HG02884 (cell line): ENCODE data around the gene CEP164.
"Not testable (repeated sequence)": the region's sequence is repeated elsewhere in the genome, so short reads cannot be mapped to it uniquely, and the experiment has no call there.

Experiments used
- ATAC-seq: cut with Tn5 transposase; IDR thresholded peaks from one replicate; pipeline ENCODE4 v1.9.1; 2021; ENCODE audit warnings: mild to moderate bottlenecking, moderate library complexity; ENCODE audit not compliant: unreplicated experiment

CEP164 gene

DNA sequence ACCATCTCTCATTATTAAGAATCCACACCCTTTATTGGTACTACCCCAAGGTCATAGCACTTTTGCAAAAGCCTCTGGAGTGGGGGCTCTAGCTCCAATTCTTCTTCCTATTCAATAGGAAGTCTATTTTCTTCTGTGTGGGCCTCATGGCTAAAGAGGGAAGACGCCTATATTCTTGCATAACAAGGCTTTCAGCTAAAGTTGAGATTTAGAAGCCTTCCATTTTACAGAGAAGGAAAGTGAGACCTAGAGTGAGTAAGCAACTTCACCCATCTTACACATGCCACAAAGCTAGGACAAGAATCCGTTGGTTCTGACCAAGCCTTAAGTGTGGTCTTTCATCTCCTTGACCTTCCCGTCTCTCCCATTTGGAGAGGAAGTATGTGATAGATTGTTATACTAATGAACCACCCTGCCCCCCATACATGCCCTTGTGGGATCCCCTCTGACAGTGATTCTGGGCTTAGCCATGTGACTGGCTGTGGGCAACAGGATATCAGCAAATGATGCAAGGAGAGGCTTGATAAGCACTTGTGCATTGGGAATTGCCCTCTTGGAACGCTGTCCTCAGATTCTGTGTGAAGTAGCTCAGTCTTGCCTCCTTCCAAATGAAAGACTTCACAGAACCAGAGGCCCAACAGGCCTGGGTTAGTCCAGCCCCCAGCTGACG lies 23.9 kb upstream of the CEP164 start:
- ATAC-seq = no peak

DNA sequence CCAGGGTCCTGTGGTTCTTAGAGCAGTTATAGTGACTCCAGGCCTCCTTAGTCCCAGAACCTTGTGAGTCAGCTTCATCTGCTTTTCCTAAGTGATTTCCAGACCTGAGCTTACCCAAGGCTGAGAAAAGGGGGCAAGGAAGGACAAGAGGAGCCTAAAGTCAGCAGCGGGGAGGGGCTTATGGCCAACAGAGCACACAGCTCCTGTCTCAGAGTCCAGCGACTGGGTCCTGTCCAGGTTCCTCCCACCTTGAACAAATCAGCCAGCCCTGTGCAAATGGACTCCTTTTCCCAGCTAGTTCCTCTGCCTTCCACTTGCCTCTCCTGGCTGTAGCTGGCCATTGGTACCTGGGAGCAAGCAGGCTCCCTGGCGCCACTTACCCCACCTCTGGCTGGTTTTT lies 22.5 kb upstream of the CEP164 start:
- no peak for ATAC-seq

- no peak for ATAC-seq
Observed at GRCh38 chr11:117309310-117309709, 18.3 kb upstream of the CEP164 start.

DNA sequence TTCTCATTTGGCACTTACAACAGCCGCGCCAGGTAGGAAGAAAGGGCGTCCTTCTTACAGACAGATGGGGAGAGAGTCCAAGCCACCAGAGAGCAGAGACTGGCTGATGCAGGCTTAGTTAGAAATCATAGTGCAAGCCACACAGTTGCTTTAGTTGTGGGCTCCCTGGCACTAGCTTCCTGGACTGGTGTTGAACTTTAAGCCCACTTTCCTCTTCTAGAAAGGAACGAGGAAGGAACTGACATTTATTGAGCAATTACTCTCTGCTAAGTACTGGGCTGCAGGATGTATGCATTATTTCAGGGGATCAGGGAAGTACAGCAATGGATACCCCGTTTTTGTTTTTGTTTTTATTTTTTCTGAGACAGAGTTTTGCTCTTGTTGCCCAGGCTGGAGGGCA lies 14.6 kb upstream of the CEP164 start:
- ATAC-seq = no peak

- no peak for ATAC-seq
Observed at GRCh38 chr11:117313828-117314768, 13.6 kb upstream of the CEP164 start.

GRCh38 chr11:117314840-117315239 lies 12.8 kb upstream of the CEP164 start:
- no peak for ATAC-seq

GRCh38 chr11:117315285-117316196 lies 12.1 kb upstream of the CEP164 start:
- no peak for ATAC-seq

- no peak for ATAC-seq
Observed at GRCh38 chr11:117316197-117316961, 11.3 kb upstream of the CEP164 start, which contains the start of gene BACE1. TSS of gene BACE1 (minus strand) at chr11:117316256. CDS start at chr11:117315795, 461 bp downstream.

DNA sequence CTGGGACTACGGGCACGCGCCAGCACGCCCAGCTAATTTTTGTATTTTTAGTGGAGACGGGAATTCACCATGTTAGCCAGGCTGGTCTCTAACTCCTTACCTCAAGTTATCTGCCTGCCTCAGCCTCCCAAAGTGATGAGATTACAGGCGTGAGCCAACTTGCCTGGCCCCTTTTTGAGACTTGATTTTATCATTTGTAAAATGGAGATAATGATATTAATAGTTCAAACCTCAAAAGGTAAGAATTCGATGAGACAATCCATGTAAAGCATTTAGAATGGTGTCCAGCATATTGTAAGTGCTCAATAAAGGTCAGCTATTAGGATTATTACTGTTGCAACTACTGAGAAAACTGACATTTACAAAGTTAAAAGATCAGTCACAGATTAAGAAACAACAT lies 8.9 kb upstream of the CEP164 start:
- ATAC-seq = no peak

GRCh38 chr11:117319214-117319840 lies 8.3 kb upstream of the CEP164 start:
- no peak for ATAC-seq

DNA sequence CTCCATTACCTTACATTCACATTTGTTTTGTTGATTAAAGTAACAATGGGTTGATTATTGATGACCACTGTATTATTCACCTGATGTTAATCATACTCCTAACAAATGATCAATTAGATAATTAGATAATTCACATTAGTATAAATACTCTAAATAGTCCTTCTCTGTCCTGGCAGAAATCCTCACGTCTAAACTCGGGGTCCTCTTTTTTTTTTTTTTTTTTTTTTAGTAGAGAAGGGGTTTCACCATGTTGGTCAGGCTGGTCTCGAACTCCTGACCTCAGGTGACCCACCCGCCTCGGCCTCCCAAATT lies 443 bp upstream of the CEP164 start:
- ATAC-seq = not testable (repeated sequence)

DNA sequence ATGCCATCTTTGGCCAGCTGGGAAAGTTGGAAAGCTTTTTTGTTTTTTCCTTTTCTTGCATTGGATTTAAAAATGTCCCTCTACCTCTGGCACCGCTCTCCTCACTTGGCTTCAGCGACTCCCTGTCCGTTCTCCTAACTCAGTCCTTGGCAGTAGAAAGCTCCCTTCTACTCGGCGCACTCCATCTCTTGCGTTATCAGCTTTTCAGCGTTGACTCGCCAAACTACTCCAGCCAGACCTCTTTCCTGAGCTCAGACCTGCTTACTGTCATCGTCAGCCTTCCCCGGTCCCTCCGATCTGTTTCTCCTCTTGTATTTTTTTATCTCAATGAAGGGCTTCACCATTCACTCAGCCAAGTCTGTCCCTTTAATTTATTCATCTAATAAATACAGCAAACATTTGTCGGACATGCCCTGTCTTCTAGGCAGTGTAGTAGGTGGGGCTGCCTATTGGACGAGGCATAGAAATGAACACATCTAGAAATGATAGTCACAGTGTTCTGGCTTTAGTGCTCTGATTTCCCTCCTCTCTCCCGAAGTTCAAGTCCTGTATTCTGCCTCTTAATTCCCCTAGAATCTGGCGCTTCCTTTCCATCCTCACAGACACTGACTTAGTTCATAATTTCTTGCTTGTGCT lies 839 bp downstream of the CEP164 start:
- no peak for ATAC-seq

DNA sequence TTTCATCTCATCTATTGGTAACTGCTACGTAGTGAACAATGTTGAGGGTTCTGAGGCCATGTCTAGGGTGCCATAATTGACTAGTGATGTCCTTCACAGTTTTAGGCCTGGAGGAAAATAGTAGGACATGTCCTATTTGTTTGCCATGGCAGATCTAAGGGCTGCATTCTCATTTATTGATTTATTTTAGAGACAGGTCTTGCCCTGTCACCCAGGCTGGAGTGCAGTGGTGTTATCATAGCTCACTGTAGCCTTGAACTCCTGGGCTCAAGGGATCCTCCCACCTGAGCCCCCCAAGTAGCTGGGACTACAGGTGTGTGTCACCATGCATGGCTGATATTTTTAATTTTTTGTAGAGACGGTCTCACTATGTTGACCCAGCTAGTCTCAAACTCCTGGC lies 5.2 kb downstream of the CEP164 start:
- ATAC-seq = no peak

DNA sequence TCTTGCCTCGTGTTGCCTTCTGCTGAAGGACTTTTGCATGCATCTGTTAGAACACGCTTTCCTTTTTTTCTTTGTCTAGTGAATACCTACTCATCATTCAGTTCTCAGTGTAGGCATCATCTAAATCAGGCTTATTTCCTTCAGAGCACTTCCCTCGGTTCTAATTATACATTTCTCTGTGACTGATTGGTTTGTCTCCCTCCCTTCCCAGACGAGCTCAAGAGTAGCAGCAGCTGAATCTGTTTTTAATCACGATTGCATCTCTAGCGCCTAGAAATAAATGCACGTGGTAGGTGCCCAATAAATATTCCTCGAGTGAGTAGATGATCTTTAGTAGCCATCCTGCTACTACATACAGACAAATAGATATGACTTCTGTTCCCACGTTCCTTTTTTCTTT lies 6.3 kb downstream of the CEP164 start:
- no peak for ATAC-seq

DNA sequence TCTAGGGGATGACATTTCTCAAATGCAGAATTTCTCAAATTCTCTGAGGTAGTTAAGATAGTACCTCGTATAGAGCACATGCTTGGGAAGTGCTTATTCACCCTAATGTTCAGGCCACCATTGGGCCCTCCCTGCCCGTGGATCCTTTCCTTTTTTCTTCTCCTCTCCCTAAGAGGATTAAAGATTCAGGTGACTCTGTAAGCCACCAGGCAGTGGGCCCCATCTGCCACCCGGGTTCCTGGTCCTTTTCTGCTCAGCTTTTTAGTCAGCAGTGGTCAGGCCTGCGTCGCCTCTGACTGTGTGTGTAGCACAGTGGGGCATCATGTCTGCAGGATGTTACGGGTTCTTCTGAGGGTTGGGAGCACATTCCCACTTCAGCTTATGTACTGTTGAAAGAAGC lies 7.2 kb downstream of the CEP164 start:
- ATAC-seq = no peak

DNA sequence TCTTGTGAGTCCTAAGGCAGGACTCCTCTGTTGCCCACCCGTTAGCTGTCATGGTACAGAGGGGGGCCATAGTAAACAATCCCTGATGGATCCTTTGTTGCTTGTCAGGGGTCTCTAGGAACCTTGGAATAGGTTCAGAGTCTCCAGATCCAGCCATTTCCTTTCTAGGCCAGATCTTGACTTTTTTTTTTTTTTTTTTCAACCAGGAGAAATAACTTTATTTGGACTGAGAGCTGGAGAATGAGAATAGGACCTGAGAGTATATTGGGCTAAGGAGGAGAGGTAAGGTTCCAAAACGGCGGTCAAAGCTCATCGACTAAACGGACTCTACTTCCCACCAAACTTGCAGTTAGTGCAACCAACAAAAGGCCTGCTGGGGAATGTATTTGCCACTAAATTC lies 7.7 kb downstream of the CEP164 start:
- ATAC-seq = no peak

DNA sequence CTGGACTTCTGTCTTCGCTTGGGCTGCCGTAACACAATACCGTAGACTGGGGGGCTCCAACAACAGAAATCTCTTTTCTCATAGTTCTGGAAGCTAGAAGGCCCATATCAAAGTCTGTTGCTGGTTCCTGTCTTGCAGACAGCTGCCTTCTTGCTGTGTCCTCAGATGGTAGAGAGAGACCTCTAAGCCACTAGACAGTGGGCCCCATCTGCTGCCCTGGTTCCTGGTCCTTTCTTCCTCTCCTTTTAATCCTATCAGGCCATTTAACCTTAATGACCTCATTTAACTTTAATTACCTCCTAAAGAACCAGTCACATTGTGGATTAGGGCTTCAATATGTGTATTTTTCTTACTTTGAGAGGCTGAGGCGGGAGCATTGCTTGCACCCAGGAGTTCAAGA lies 9.4 kb downstream of the CEP164 start:
- ATAC-seq = no peak

- no peak for ATAC-seq
Observed at GRCh38 chr11:117345039-117345438, 17.4 kb downstream of the CEP164 start.

DNA sequence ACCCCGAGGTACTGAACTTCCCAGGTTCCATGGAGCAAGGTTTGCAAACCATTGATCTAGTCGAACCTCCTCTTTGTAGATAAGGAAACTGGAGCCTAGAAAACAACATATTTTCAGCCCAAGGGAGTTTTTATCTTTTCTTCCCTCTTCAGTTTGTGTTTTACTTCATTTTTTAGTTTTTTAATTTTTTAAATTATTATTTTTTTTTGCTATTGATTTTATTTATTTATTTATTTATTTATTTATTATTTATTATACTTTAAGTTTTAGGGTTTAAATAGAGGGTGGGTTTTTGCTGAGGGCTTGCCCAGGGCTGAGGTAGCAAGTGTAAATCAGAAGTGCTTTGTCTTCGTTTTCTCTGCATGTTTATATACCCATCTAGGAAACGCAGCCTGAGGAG lies 26.9 kb downstream of the CEP164 start:
- no peak for ATAC-seq
